GM19035 (cell line): ENCODE measurements around the gene CCDC89.
"Not testable (repeated sequence)": the region's sequence is repeated elsewhere in the genome, so short reads cannot be mapped to it uniquely, and the experiment has no call there.

Experiments used
- ATAC-seq: cut with Tn5 transposase; IDR thresholded peaks from one replicate; pipeline ENCODE4 v1.9.1; 2021; ENCODE audit not compliant: unreplicated experiment

The CCDC89 gene

GRCh38 chr11:85654343-85654742 is 31.7 kb downstream of the CCDC89 start:
- not testable (repeated sequence) for ATAC-seq

- ATAC-seq, result no peak
Measured at GRCh38 chr11:85652786-85653447, 33.1 kb downstream of the CCDC89 start.

- no peak for ATAC-seq
Measured at GRCh38 chr11:85651118-85651517, 34.9 kb downstream of the CCDC89 start.

GRCh38 chr11:85647604-85648299 is 38.2 kb downstream of the CCDC89 start, which contains the start of gene TMEM126A:
Gene TMEM126A (plus strand): TSS chr11:85647967. CDS start chr11:85650256, 2,289 bp downstream.
- ATAC-seq, result peak; percentile 99

- peak; percentile 7 for ATAC-seq
Measured at GRCh38 chr11:85647078-85647477, 38.9 kb downstream of the CCDC89 start.

- no peak for ATAC-seq
Measured at GRCh38 chr11:85643191-85643614, 42.8 kb downstream of the CCDC89 start.

GRCh38 chr11:85634747-85635146 is 51.2 kb downstream of the CCDC89 start:
- ATAC-seq, result no peak
